ENCODE measurements around the gene NET1.
"Not testable (repeated sequence)": the region's sequence is repeated elsewhere in the genome, so short reads cannot be mapped to it uniquely, and the experiment has no call there.

NET1 gene

GRCh38 chr10:5402798-5403197 lies 9.6 kb upstream of the NET1 start:
- no peaks in the 10 kb centered on the region for H3F3A ChIP-seq (ENCODE audit: insufficient read depth, low read length)
- H3K27me3 ChIP-seq (ENCODE audit: insufficient read depth, low read length) = no peaks in the 10 kb centered on the region
- no peak overlapping the region for H3K9ac ChIP-seq (ENCODE audit: low read length)
- no peak overlapping the region for H3K4me2 ChIP-seq (ENCODE audit: low read length)
- no peaks in the 10 kb centered on the region for H3K36me3 ChIP-seq (ENCODE audit: insufficient read depth, low read length)
- no peak overlapping the region for H3K4me3 ChIP-seq (ENCODE audit: low read depth, low read length, poor library complexity, severe bottlenecking)
- no peaks in the 10 kb centered on the region for H3K4me1 ChIP-seq (ENCODE audit: insufficient read depth, low read length, severe bottlenecking)
- H2AFZ ChIP-seq (ENCODE audit: low read length) = no peak overlapping the region
- H3K9me2 ChIP-seq (ENCODE audit: low read depth, low read length) = no peaks in the 10 kb centered on the region
- H3K9me3 ChIP-seq (ENCODE audit: low read length) = no peaks in the 10 kb centered on the region
- no peak overlapping the region for H3K27ac ChIP-seq (ENCODE audit: low read depth, low read length, poor library complexity, severe bottlenecking)
- H3K79me2 ChIP-seq (ENCODE audit: insufficient read depth, low read length) = no peaks in the 10 kb centered on the region
- no peaks in the 10 kb centered on the region for H4K20me1 ChIP-seq (ENCODE audit: insufficient read depth, low read length)
- no peak for TF ChIP-seq CTCF (IDR thresholded peaks at IDR 0.05; ENCODE audit: low read length)
- TF ChIP-seq EZH2 (IDR thresholded peaks at IDR 0.05; ENCODE audit: borderline replicate concordance, low read length) = no peak

GRCh38 chr10:5404208-5405041 lies 7.9 kb upstream of the NET1 start, which contains the start of gene TUBAL3:
TSS of gene TUBAL3 (minus strand) at chr10:5404828. CDS start at chr10:5404792, 36 bp downstream.
- no peak within 1 kb of the TSS for H3K9ac ChIP-seq (ENCODE audit: low read length)
- no peaks in the 10 kb centered on the region for H3K79me2 ChIP-seq (ENCODE audit: insufficient read depth, low read length)
- 0 out of 2 replicates have a peak, but pooled peaks cover 3% of the 10 kb centered on the region for H3K9me3 ChIP-seq (ENCODE audit: low read length)
- H2AFZ ChIP-seq (ENCODE audit: low read length) = no peak within 1 kb of the TSS
- no peak within 1 kb of the TSS for H3K27ac ChIP-seq (ENCODE audit: low read depth, low read length, poor library complexity, severe bottlenecking)
- H4K20me1 ChIP-seq (ENCODE audit: insufficient read depth, low read length) = no peaks in the 10 kb centered on the region
- no peak within 1 kb of the TSS for H3K4me2 ChIP-seq (ENCODE audit: low read length)
- no peaks in the 10 kb centered on the region for H3K4me1 ChIP-seq (ENCODE audit: insufficient read depth, low read length, severe bottlenecking)
- H3K4me3 ChIP-seq (ENCODE audit: low read depth, low read length, poor library complexity, severe bottlenecking) = no peak within 1 kb of the TSS
- TF ChIP-seq CTCF (IDR thresholded peaks at IDR 0.05; ENCODE audit: low read length) = no peak
- no peak for TF ChIP-seq EZH2 (IDR thresholded peaks at IDR 0.05; ENCODE audit: borderline replicate concordance, low read length)
- H3K27me3 ChIP-seq (ENCODE audit: insufficient read depth, low read length) = no peaks in the 10 kb centered on the region
- no peaks in the 10 kb centered on the region for H3K36me3 ChIP-seq (ENCODE audit: insufficient read depth, low read length)
- no peaks in the 10 kb centered on the region for H3F3A ChIP-seq (ENCODE audit: insufficient read depth, low read length)
- no peaks in the 10 kb centered on the region for H3K9me2 ChIP-seq (ENCODE audit: low read depth, low read length)

GRCh38 chr10:5406918-5407317 lies 5.4 kb upstream of the NET1 start:
- H3K4me3 ChIP-seq (ENCODE audit: low read depth, low read length, poor library complexity, severe bottlenecking) = no peak overlapping the region
- H2AFZ ChIP-seq (ENCODE audit: low read length) = no peak overlapping the region
- no peaks in the 10 kb centered on the region for H3K9me2 ChIP-seq (ENCODE audit: low read depth, low read length)
- no peaks in the 10 kb centered on the region for H4K20me1 ChIP-seq (ENCODE audit: insufficient read depth, low read length)
- no peaks in the 10 kb centered on the region; the same call in 1 of the 2 replicates for H3K36me3 ChIP-seq (ENCODE audit: insufficient read depth, low read length)
- no peak overlapping the region for H3K9ac ChIP-seq (ENCODE audit: low read length)
- no peaks in the 10 kb centered on the region for H3K79me2 ChIP-seq (ENCODE audit: insufficient read depth, low read length)
- H3K27ac ChIP-seq (ENCODE audit: low read depth, low read length, poor library complexity, severe bottlenecking) = no peak overlapping the region
- 0 out of 2 replicates have a peak, but pooled peaks cover 3% of the 10 kb centered on the region for H3K9me3 ChIP-seq (ENCODE audit: low read length)
- TF ChIP-seq CTCF (IDR thresholded peaks at IDR 0.05; ENCODE audit: low read length) = no peak
- TF ChIP-seq EZH2 (IDR thresholded peaks at IDR 0.05; ENCODE audit: borderline replicate concordance, low read length) = no peak
- H3K27me3 ChIP-seq (ENCODE audit: insufficient read depth, low read length) = no peaks in the 10 kb centered on the region
- no peaks in the 10 kb centered on the region for H3F3A ChIP-seq (ENCODE audit: insufficient read depth, low read length)
- H3K4me1 ChIP-seq (ENCODE audit: insufficient read depth, low read length, severe bottlenecking) = peaks cover 1% of the 10 kb centered on the region
- H3K4me2 ChIP-seq (ENCODE audit: low read length) = no peak overlapping the region

- not testable (repeated sequence) for H3K36me3 ChIP-seq (ENCODE audit: insufficient read depth, low read length); H4K20me1 ChIP-seq (ENCODE audit: insufficient read depth, low read length); H3K9me3 ChIP-seq (ENCODE audit: low read length); H3K27me3 ChIP-seq (ENCODE audit: insufficient read depth, low read length); H3K9ac ChIP-seq (ENCODE audit: low read length); H2AFZ ChIP-seq (ENCODE audit: low read length); H3K9me2 ChIP-seq (ENCODE audit: low read depth, low read length); H3K4me3 ChIP-seq (ENCODE audit: low read depth, low read length, poor library complexity, severe bottlenecking); H3F3A ChIP-seq (ENCODE audit: insufficient read depth, low read length); H3K27ac ChIP-seq (ENCODE audit: low read depth, low read length, poor library complexity, severe bottlenecking); H3K4me2 ChIP-seq (ENCODE audit: low read length)
- Histone ChIP-seq H3K79me2 (ENCODE audit: insufficient read depth, low read length) (peaks cover 19% of the 10 kb centered on the region), H3K4me1 (ENCODE audit: insufficient read depth, low read length, severe bottlenecking) (peaks cover 20% of the 10 kb centered on the region)
Observed at GRCh38 chr10:5410787-5411186, 1.6 kb upstream of the NET1 start.

All from OCI-LY1 (cell line).